Measurements from ENCODE around the gene CBFA2T2. TPM values are rescaled to one million over a fixed set of nuclear protein-coding genes. Genes with fewer than 3 reads are reported as not detected.

The CBFA2T2 gene
- total and polyA plus RNA-seq, 2 donors (not counting 3 experiments of a cell fraction or from before 2014, with no cell fraction given): 10.7 to 12.1 TPM

- FAIRE-seq: no peak
- Histone ChIP-seq H3K27ac (ENCODE audit: insufficient read depth, low read depth, low read length) (no peak overlapping the region), H2AFZ (ENCODE audit: low read depth, low read length) (no peak overlapping the region), H3K4me1 (ENCODE audit: control insufficient read depth, extremely low read depth, insufficient read depth, low read length) (peaks cover 11% of the 10 kb centered on the region), H3K4me2 (ENCODE audit: insufficient read depth, low read length) (no peak overlapping the region), H3K27me3 (ENCODE audit: control insufficient read depth in 2 of 2, insufficient read depth in 2 of 2, low read length in 2 of 2) (no peaks in the 10 kb centered on the region), H3K9me1 (replicated peaks; ENCODE audit: control insufficient read depth, extremely low read depth, insufficient read depth, low read length) (no peaks in the 10 kb centered on the region), H3K9me3 (replicated peaks; ENCODE audit: control insufficient read depth, insufficient read depth, low read length) (no peaks in the 10 kb centered on the region), H3K36me3 (ENCODE audit: control insufficient read depth in 2 of 2, extremely low read depth in 1 of 2, insufficient read depth in 2 of 2, low read length in 2 of 2) (no peaks in the 10 kb centered on the region), H3K79me2 (ENCODE audit: control insufficient read depth, insufficient read depth, low read length) (no peaks in the 10 kb centered on the region), H3K4me3 (replicated peaks in 1 of 3; ENCODE audit: insufficient read depth in 1 of 3, low read depth in 1 of 3, low read length in 3 of 3) (no peak overlapping the region), H3K9ac (replicated peaks; ENCODE audit: extremely low read depth, insufficient read depth, low read length) (no peak overlapping the region), H4K20me1 (replicated peaks; ENCODE audit: control insufficient read depth, extremely low read depth, insufficient read depth, low read length) (no peaks in the 10 kb centered on the region)
- CTCF ChIA-PET: interaction anchor here (1.1 kb wide), 1 partner anchor 15 kb away, joined by 3 read pairs; no protein-coding TSS in a partner anchor
- intact Hi-C loops (cut with micrococcal nuclease): loop anchor here (10.0 kb wide), 1 partner anchor 334 kb away; the partner anchor contains the start of gene RALY
- BruUV-seq (replicated peaks): no TSS peak
- TF ChIP-seq POLR2AphosphoS5 (IDR thresholded peaks at IDR 0.05; ENCODE audit: insufficient read depth, low read depth, low read length) (no peak), EZH2 (IDR thresholded peaks at IDR 0.05; ENCODE audit: borderline replicate concordance, low read depth, low read length, severe bottlenecking) (no peak), POLR2A (IDR thresholded peaks at IDR 0.05; ENCODE audit: low read depth, low read length) (no peak), CTCF (IDR thresholded peaks at IDR 0.05; ENCODE audit: extremely low read depth in 1 of 2, insufficient read depth in 1 of 2, low read depth in 1 of 2, low read length in 2 of 2) (no peak), JUN (IDR thresholded peaks at IDR 0.05; ENCODE audit: borderline replicate concordance, insufficient read depth, insufficient read length, low read depth) (no peak), MAX (IDR thresholded peaks at IDR 0.05; ENCODE audit: insufficient read depth, insufficient read length) (no peak), GATA2 (IDR thresholded peaks at IDR 0.05; ENCODE audit: insufficient read depth, insufficient read length, low read depth, low read length) (no peak), FOS (IDR thresholded peaks at IDR 0.05; ENCODE audit: borderline replicate concordance, insufficient read depth, low read length) (no peak), MYC (IDR thresholded peaks at IDR 0.05; ENCODE audit: low read depth, low read length) (no peak)
- POLR2A ChIA-PET: no interaction called here
- no peak for DNase-seq (ENCODE audit: low read depth, low spot score)
- dilution Hi-C loops (cut with MboI; ENCODE audit: extremely low pct_ligation_motif_present, low sequenced_read_pairs): no loop called here
Measured at GRCh38 chr20:33660685-33661058, 170.8 kb downstream of the CBFA2T2 start.
